GM18508 (cell line): Measurements from ENCODE around the gene BMPR1B.

ENCODE experiments used
- ATAC-seq: cut with Tn5 transposase; IDR thresholded peaks from one replicate; pipeline ENCODE4 v1.9.1; 2021; ENCODE audit warnings: moderate number of reproducible peaks; ENCODE audit not compliant: insufficient read depth, unreplicated experiment

The BMPR1B gene

DNA sequence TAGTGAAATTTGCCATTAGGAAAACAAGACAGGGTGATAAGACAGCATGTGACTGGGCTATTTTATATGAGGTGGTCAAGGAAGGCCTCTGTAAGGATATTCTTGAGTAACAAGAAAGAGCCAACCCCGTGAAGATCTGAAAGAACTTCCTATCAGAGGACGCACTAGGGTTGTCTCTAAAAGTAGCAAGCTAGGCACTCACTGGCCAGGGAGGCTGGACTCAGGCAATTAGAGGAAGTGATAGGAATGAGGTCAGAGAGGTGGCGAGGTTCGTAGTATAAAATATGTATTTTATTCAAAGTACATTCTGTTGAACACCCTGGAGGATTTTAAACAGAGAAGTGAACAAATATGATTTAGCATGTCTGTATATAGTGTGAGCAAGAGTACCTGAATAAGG is 4.6 kb downstream of the BMPR1B start:
- ATAC-seq, result no peak

DNA sequence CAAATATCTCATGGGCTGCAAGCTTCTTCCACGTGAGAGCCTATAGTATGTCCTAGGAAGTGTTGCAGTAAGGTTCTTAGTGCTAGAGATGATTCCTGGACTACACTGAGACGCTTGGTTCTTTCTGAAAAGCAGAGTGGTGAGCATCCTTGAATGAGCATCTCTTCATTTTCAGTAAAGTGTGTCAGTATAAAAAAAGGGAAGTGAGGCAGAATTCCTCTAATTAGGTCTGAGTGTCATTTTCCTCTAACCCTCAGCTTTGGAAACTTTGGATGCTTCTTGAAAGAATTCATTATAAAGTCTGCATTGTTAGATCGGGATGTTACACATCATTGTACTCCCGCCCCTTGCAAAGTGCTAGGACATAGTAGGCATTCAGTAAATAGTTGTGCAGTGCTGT is 5.2 kb downstream of the BMPR1B start:
- no peak for ATAC-seq

GRCh38 chr4:94763500-94763899 is 5.7 kb downstream of the BMPR1B start:
- ATAC-seq, result no peak

DNA sequence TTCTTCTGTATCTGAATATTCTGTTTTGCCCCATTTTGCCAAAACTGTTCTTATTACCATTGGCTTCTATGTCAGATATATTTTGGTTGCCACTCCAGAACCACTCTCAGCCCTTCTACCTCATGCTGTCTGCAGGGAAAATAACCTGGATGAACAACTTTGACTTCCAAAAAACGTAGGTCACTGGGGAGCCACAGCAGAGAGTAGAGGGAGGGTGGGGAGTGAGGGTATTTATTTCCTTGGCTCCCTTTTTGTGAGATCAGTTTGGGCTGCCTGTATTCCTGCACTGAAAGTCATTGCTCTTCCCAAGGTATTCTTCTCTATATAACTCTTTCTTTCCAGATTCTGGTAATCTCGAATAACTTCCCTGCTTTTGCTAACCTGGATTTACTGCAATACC is 6.3 kb downstream of the BMPR1B start:
- ATAC-seq, result no peak

DNA sequence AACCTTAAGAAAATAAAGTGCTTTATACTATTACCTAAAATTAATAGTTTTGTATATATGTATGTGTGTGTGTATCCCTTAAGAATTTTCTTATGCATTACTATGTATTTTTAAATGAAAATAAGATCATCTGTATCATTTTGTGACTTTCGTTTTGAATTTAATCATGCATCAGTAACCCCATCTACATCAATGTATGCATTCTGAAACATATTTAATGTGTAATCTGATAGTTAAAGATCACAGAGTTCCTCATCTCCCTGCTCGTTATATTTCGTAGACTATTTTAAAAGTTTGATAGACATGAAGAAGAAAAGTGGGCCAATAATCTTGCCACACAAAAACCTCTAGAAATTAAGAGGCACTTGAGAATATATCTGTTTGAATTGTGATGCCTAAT is 7.4 kb downstream of the BMPR1B start:
- ATAC-seq, result no peak

GRCh38 chr4:94765648-94766047 is 7.9 kb downstream of the BMPR1B start:
- no peak for ATAC-seq

- ATAC-seq, result no peak
Measured at GRCh38 chr4:94766856-94767255, 9.1 kb downstream of the BMPR1B start.

- ATAC-seq, result no peak
Measured at GRCh38 chr4:94767446-94767845, 9.7 kb downstream of the BMPR1B start.

DNA sequence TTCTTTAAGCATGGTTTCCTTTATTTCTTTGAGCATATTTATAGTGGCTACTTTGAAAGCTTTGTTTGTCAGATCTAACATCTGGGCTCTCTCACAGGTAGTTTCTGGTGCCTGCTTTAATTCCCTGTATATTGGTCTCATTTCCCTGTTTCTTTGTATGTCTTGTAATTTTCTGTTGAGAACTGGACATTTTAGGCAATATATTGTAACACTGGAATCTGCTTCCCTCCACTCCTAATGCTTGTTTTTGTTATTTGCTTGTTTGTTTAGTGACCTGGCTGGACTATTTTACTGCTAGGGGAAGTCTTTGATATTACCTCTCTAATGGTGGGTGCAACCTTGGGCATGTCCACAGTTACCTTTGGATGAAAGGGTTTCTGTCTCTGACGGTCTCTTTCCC is 25.0 kb downstream of the BMPR1B start:
- ATAC-seq, result no peak

DNA sequence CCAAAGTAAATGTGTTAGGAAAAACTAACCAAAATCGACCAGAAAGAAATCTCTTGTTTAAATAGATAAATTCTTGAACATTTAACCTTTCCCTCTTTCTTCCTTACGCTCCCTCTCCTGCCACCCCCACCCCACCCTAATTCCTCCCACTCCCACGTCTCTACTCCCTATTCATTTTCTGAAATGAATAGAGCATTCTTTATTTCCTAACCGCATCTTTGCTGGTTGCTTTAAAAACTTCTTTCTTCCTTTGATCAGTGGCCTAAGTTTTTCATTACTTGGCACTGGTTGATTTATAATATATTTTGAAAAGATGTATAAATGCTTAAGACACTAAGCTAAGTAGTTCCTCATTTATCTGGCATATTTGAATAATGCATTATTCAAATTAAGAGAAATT is 33.9 kb downstream of the BMPR1B start:
- ATAC-seq, result no peak

DNA sequence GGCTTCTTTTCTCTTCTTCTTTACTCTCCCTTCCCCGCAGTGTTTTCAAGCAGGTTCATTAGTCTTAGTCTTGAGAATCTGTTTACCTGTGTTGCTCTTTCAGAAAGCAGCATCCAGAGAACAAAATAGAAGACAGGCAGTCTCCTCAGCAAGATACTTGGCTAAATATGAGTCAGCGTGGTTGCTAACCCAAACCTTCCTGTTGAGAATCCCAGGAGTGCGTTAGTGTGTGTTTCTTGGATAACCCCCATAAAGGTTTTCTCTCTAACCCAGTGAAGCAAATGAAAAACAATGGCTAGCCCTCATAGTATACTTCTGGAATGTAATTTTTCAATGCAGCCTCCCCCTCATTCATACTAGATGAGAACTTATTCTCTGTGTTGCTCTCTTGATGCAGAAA is 41.1 kb downstream of the BMPR1B start:
- ATAC-seq, result no peak

DNA sequence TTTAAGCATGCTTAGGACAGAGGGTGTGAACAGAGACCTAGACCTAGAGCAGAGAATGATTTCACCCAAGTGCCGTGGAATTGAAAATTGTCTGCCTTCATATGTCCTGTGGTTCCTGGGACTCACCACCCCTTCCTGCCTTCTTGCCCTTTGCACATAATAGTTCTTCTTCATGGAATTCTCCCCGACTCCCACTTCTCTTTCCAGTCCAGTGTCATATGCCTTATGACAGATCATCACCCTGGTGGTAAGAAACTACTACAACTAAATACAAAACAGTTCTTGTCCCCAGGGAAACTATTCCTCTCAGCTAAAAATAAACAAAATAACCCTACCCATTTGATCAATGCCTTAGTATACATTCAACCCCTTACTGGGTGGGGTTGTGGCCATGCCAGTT is 43.3 kb downstream of the BMPR1B start:
- no peak for ATAC-seq

DNA sequence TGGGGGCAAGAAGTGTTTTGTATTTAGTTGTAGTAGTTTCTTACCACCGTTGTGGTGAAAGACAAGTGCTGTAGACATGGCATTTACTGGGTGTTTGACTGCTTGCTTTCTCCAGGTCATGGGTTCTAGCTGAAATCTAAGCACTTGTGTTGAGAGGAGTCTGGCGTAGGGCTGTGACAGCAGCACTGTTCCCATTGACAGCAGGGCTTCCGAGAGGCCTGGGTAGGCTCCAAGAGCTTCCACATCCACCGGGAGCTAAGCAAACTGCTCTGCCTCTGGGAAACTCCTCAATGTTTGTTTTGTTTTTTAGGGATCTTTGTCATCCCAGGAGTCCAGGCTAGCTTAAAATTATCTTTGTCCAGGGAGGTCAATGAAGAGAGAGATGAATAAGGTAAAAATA is 44.3 kb downstream of the BMPR1B start:
- no peak for ATAC-seq

DNA sequence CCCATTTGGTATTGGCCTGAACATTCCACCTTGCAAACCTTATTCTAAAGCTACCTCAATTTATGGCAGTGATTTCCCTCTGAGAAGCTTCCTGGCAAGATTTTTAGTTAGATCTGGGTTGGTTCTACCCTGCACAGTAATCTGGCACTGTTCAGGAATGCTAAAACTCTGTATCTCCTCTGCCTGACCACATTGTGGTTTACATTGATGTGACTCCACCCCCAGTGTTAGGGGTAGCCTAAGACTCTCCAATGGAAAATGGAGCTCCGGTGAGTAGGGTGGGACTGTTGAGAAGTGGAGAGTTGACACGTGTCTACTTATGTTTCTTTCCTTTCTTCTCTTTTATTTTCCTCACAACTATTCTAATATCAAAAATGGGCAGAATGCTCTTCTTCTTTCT is 45.4 kb downstream of the BMPR1B start:
- no peak for ATAC-seq

DNA sequence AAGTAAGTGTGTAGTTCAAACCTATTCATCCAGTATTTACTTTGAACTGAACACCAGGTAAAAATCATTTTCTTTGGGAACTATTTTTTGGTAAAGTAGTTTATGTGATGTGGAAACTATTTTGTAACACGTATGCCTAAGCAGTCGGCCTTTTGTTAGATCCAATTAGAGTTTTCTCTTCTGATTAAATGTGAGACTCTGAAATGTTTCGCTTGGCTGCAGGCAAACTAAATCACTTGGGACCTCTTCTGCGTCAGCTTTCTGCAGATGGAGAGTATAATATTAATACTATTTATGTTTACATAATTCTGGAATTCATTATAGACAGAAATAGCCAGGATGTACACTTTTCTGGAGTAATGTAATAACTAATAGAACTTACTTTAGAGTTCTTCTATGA is 46.9 kb downstream of the BMPR1B start:
- no peak for ATAC-seq

DNA sequence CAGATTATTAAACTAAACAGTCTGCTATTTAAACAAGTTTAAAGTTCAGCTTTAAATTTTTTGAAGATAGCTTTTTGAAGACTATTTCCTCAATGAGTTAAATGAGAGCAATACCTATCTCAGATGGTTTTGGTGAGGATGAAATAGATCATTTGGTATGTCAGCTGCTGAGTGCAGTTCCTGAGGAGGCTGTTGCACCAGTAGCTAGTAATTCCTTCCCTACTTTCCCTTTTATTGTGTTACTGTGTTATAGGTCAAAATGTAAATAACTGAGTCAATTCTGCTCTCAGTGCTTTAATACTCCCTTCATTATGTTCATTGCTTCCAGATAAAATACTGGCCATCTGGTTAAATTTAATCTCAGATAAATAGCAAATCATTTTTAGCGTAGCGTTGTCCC is 48.6 kb downstream of the BMPR1B start:
- ATAC-seq, result no peak

GRCh38 chr4:94811643-94812042 is 53.9 kb downstream of the BMPR1B start:
- ATAC-seq, result no peak

DNA sequence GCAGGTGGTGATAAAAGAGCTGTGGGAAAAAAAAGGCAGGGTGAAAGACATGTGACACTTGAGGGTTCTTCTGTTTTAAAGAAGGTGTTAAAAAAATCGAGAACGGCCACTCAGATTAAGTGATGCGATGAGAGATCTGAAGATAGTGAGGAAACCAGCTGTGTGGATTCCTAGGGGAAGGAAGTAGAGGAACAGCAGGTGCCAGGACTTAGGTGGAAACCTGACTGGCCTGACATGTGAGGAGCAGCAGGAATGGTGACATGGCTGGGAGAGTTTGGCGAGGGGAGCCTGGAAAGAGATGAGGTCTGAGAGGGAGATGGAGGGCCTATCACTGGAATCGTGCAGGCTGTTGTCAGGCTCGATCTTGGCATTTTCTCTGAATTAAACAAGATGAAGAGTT is 55.5 kb downstream of the BMPR1B start:
- no peak for ATAC-seq

GRCh38 chr4:94814237-94814636 is 56.5 kb downstream of the BMPR1B start:
- ATAC-seq, result peak; percentile 63

- ATAC-seq, result no peak
Measured at GRCh38 chr4:94819371-94820168, 61.8 kb downstream of the BMPR1B start.

GRCh38 chr4:94826206-94826605 is 68.5 kb downstream of the BMPR1B start:
- ATAC-seq, result no peak

DNA sequence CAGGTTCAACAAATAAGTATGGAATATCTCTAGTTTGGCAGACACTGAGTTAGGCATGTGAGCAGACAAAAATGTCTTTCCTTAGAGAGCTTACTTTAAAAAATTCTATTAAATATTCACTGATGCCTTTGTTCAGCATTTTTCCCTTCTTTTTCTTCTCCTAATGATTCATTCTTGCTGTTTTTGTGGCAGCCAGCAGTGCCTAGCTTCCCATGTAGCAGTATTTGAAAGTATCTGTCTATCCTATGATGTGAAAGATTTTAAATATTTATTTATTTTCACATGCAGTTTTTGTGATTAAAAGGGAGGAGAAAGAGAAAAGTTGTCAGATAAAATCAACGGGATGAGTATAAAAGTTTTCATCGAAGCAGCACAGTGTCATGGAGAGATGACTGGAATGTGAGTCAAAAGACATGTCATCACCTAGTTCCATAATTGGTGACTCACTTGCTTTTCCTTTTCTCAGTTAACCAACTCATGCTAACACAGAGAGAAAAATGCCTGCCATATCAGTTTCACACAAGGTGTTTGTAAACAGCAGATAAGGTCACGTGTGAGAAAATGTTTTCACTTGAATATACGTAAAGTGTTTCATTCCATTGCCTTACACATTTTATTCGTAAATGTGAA is 69.8 kb downstream of the BMPR1B start:
- ATAC-seq, result no peak
